Measurements from ENCODE around the gene EVI2B.
"Not testable (repeated sequence)": the region's sequence is repeated elsewhere in the genome, so short reads cannot be mapped to it uniquely, and the experiment has no call there.

GRCh38 chr17:31312223-31312622 is 1.6 kb downstream of the EVI2B start:
- TF ChIP-seq CTCF, POLR2A (IDR thresholded peaks at IDR 0.05): not testable (repeated sequence)

All from transverse colon (tissue), 3 donors.